ENCODE data around the gene YTHDF1. TPM values are rescaled to one million over a fixed set of nuclear protein-coding genes. Genes with fewer than 3 reads are reported as not detected.

YTHDF1 gene
- total and polyA plus RNA-seq, 7 experiments from 2014 or later = 27.5 to 52.1 (median 42.0) TPM

DNA sequence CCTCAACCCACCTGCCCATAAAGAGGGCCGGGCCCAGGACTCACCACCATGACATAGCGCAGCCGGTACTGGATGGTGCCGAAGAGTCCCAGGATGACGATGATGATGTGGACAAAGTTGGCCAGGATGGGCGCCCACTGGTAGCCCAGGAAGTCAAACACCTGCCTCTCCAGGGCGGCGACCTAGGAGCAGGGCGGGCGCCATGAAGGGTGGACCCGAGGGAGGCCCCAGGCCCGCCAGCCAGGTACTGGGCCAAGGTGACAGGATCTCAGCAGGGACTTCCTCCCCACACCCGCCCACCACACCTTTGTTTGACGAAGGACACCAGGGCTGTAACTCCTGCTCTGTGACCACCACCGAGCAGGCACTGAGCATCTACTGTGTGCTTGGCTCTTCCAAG is 34.0 kb upstream of the YTHDF1 start:
- no peak overlapping the region for H3K27ac ChIP-seq (ENCODE audit: low read depth, low read length)
- H3K4me3 Mint-ChIP-seq = no peak overlapping the region
- peaks cover 0 to 2% (median 0%) of the 10 kb centered on the region in 11 donors for H3K9me3 Mint-ChIP-seq
- no peak overlapping the region for H3K27ac Mint-ChIP-seq
- CTCF ChIA-PET = no interaction called here
- intact Hi-C loops (cut with micrococcal nuclease) = no loop called here
- no peaks in the 10 kb centered on the region for H3K36me3 ChIP-seq (ENCODE audit: control insufficient read depth in 2 of 3, insufficient read depth in 3 of 3, low read length in 3 of 3)
- no peak for DNase-seq
- H3K36me3 Mint-ChIP-seq = peaks cover 0 to 1% (median 0%) of the 10 kb centered on the region in 5 donors
- no peaks in the 10 kb centered on the region for H3K4me1 ChIP-seq (ENCODE audit: control insufficient read depth in 2 of 2, insufficient read depth in 2 of 2, low read length in 2 of 2)
- POLR2A ChIA-PET = no interaction called here
- H3K4me1 Mint-ChIP-seq = peaks cover 0 to 8% (median 6%) of the 10 kb centered on the region in 7 donors
- no peaks in the 10 kb centered on the region for H3K9me3 ChIP-seq (ENCODE audit: control insufficient read depth in 2 of 3, low read length in 3 of 3)
- ATAC-seq = no peak
- H3K27me3 ChIP-seq (ENCODE audit: control insufficient read depth in 2 of 2, insufficient read depth in 2 of 2, low read length in 2 of 2) = no peaks in the 10 kb centered on the region
- no peak overlapping the region for H3K4me3 ChIP-seq (ENCODE audit: low read length)
- peaks cover 30 to 55% (median 36%) of the 10 kb centered on the region in 5 donors for H3K27me3 Mint-ChIP-seq

DNA sequence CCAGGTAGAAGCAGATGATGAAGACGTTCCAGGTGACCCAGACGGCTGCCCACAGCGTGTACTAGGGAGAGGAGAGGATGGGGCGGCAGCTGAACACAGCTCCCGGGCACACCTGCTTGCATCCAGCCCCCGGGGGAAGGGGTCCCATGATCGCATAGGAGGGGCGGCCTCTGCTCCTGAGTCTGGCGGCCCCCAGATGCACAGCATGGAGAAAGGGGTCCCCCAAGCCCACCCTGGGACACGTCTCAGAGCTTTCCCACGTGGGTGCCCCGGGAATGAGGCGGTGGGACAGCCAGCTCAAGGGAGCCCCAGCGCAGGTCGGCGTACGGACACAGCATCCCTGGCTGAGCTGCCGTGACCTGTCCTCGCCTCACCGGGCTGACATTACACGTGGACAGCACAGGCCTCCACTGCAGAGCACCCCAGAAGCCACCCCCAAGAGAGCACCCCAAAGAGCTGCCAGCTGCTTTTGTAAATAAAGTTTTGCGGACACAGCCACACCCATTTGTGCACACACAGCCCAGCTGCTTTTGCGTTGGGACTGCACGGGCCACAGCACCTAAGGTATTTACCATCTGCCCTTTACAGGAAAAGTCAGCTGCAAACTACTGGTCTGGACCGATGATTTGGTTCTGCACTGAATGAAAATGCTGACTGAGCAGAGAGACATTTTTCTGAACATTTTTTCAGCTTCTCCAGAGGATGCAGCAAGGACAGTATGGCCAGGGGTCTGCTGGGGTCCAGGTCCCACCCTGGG is 33.1 kb upstream of the YTHDF1 start:
- peaks cover 0 to 8% (median 6%) of the 10 kb centered on the region in 7 donors for H3K4me1 Mint-ChIP-seq
- Histone ChIP-seq H3K9me3 (ENCODE audit: control insufficient read depth in 2 of 3, low read length in 3 of 3) (no peaks in the 10 kb centered on the region), H3K27ac (ENCODE audit: low read depth, low read length) (no peak overlapping the region), H3K4me1 (ENCODE audit: control insufficient read depth in 2 of 2, insufficient read depth in 2 of 2, low read length in 2 of 2) (no peaks in the 10 kb centered on the region), H3K36me3 (ENCODE audit: control insufficient read depth in 2 of 3, insufficient read depth in 3 of 3, low read length in 3 of 3) (no peaks in the 10 kb centered on the region), H3K27me3 (ENCODE audit: control insufficient read depth in 2 of 2, insufficient read depth in 2 of 2, low read length in 2 of 2) (no peaks in the 10 kb centered on the region), H3K4me3 (ENCODE audit: low read length) (no peak overlapping the region)
- no peak overlapping the region for H3K27ac Mint-ChIP-seq
- peaks cover 27 to 52% (median 32%) of the 10 kb centered on the region in 5 donors for H3K27me3 Mint-ChIP-seq
- no peak overlapping the region for H3K4me3 Mint-ChIP-seq
- ChIA-PET CTCF (interaction anchor here (0.6 to 0.9 kb wide), 2 partner anchors 26 to 1942 kb away, joined by 3 to 4 read pairs; no protein-coding TSS in a partner anchor), POLR2A (no interaction called here)
- ATAC-seq (no peak), DNase-seq (no peak)
- H3K9me3 Mint-ChIP-seq = peaks cover 0 to 2% (median 0%) of the 10 kb centered on the region in 11 donors
- peaks cover 0 to 1% (median 0%) of the 10 kb centered on the region in 5 donors for H3K36me3 Mint-ChIP-seq
- intact Hi-C loops (cut with micrococcal nuclease) = no loop called here

DNA sequence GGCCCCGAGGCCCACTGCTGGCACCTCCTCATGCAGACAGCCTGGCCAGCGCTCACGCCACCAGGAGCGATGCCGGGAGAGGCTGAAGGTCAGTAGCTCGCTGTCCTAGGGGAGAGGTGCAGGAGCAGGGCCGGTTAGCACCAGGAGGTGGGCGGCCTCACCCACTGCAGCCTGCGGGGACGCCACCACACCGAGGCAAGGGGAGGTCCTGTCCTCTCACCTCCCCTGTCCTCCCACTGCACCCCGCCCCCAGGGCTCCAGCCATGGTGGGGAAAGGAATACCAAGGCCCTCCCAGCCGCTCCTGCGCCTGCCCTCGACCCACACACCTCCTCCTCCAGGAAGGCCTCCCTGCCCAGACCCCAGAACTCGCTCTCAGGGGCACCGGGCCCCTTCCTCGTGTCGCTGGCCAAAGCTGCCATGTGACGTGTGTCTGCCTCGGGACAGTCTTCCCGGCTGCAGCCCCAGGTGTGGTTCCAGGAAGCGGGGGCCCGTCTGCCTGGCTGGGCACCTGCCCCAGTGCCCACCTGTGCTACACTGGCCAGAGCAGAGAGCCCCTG is 31.8 kb upstream of the YTHDF1 start:
- Histone ChIP-seq H3K4me1 (ENCODE audit: control insufficient read depth in 2 of 2, insufficient read depth in 2 of 2, low read length in 2 of 2) (no peaks in the 10 kb centered on the region), H3K9me3 (ENCODE audit: control insufficient read depth in 2 of 3, low read length in 3 of 3) (no peaks in the 10 kb centered on the region), H3K36me3 (ENCODE audit: control insufficient read depth in 2 of 3, insufficient read depth in 3 of 3, low read length in 3 of 3) (no peaks in the 10 kb centered on the region), H3K27ac (ENCODE audit: low read depth, low read length) (no peak overlapping the region), H3K27me3 (ENCODE audit: control insufficient read depth in 2 of 2, insufficient read depth in 2 of 2, low read length in 2 of 2) (no peaks in the 10 kb centered on the region), H3K4me3 (ENCODE audit: low read length) (no peak overlapping the region)
- ChIA-PET CTCF (no interaction called here), POLR2A (no interaction called here)
- no peak overlapping the region for H3K27ac Mint-ChIP-seq
- DNase-seq = no peak
- ATAC-seq = no peak
- peaks cover 0 to 2% (median 0%) of the 10 kb centered on the region in 11 donors for H3K9me3 Mint-ChIP-seq
- no peak overlapping the region for H3K4me3 Mint-ChIP-seq
- peaks cover 0 to 3% (median 2%) of the 10 kb centered on the region in 7 donors for H3K4me1 Mint-ChIP-seq
- intact Hi-C loops (cut with micrococcal nuclease) = no loop called here
- peaks cover 19 to 46% (median 27%) of the 10 kb centered on the region in 5 donors for H3K27me3 Mint-ChIP-seq
- H3K36me3 Mint-ChIP-seq = no peaks in the 10 kb centered on the region

DNA sequence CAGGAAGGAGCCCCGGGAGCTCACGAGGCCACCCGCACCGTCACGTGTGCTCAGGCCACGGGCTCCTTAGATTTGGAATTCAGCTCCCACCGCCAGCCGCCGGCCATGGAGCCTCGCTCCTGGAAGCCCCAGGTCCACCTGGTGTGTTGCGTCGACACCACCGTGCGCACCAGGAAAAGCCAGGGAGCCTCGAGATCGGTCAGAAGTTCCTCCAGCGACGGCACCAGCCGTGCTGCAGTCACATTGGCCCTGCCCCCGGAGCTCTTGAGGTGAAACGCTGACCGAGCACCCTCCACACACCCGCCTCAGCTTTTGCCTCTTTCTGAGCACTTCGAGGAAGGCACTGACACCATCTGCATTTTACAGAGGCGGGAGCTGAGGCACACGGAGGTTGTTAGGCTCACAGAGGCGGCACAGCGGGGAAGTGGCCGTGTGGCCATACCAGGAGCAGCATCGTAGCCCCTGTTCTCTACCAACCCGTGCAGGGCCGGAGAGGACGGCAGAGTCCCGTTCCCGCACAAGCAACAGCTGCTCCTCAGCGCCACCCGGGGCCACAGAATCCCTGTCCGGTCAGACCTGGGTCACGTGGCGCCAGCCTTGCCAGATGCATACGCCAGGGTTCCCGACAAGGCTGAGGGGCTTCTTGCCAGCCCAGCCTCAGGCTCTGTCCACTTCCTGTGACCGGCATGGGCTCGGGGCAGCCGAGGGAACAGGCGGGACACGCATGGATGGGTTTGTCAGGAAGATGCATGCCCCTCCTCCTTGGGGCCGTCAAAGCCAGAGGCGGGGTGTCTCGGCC is 30.8 kb upstream of the YTHDF1 start:
- Histone ChIP-seq H3K27me3 (ENCODE audit: control insufficient read depth in 2 of 2, insufficient read depth in 2 of 2, low read length in 2 of 2) (no peaks in the 10 kb centered on the region), H3K9me3 (ENCODE audit: control insufficient read depth in 2 of 3, low read length in 3 of 3) (no peaks in the 10 kb centered on the region), H3K27ac (ENCODE audit: low read depth, low read length) (no peak overlapping the region), H3K4me1 (ENCODE audit: control insufficient read depth in 2 of 2, insufficient read depth in 2 of 2, low read length in 2 of 2) (no peaks in the 10 kb centered on the region), H3K36me3 (ENCODE audit: control insufficient read depth in 2 of 3, insufficient read depth in 3 of 3, low read length in 3 of 3) (no peaks in the 10 kb centered on the region), H3K4me3 (ENCODE audit: low read length) (no peak overlapping the region)
- no peak overlapping the region for H3K27ac Mint-ChIP-seq
- ChIA-PET POLR2A (no interaction called here), CTCF (no interaction called here)
- no peak overlapping the region for H3K4me3 Mint-ChIP-seq
- intact Hi-C loops (cut with micrococcal nuclease) = no loop called here
- peaks cover 0 to 2% (median 0%) of the 10 kb centered on the region in 11 donors for H3K9me3 Mint-ChIP-seq
- DNase-seq (no peak), ATAC-seq (no peak)
- H3K4me1 Mint-ChIP-seq = no peaks in the 10 kb centered on the region
- H3K27me3 Mint-ChIP-seq = peaks cover 11 to 35% (median 22%) of the 10 kb centered on the region in 5 donors
- H3K36me3 Mint-ChIP-seq = no peaks in the 10 kb centered on the region

DNA sequence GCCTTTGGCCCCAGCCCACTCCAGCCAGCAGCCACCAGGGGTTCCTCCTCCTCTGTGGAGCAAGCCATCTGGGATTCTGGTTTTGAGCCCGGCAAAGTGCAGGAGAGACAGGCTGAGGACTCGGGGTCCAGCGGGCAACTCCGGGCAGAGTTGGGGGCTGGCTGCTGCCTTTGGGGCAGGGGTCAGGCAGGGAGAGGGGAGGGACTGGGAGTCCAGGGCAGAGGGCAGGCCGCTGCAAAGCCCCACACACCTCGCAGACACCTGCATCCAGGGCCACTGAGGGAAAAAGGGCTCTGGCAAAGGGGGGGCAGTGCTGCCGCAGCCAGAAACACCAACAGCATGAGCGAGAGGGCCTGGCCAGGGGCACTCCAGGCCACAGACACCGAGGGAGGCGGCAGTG is 28.5 kb upstream of the YTHDF1 start:
- ATAC-seq (no peak), DNase-seq (no peak)
- Mint-ChIP-seq H3K27ac (no peak overlapping the region), H3K4me1 (no peaks in the 10 kb centered on the region), H3K4me3 (no peak overlapping the region), H3K9me3 (no peaks in the 10 kb centered on the region), H3K27me3 (peaks cover 8 to 26% (median 11%) of the 10 kb centered on the region in 5 donors), H3K36me3 (no peaks in the 10 kb centered on the region)
- ChIA-PET CTCF (interaction anchor here (1.2 kb wide), 1 partner anchor 21 kb away, joined by 3 read pairs; no protein-coding TSS in a partner anchor), POLR2A (no interaction called here)
- no peaks in the 10 kb centered on the region for H3K27me3 ChIP-seq (ENCODE audit: control insufficient read depth in 2 of 2, insufficient read depth in 2 of 2, low read length in 2 of 2)
- H3K9me3 ChIP-seq (ENCODE audit: control insufficient read depth in 2 of 3, low read length in 3 of 3) = no peaks in the 10 kb centered on the region
- no peaks in the 10 kb centered on the region for H3K36me3 ChIP-seq (ENCODE audit: control insufficient read depth in 2 of 3, insufficient read depth in 3 of 3, low read length in 3 of 3)
- no peak overlapping the region for H3K27ac ChIP-seq (ENCODE audit: low read depth, low read length)
- intact Hi-C loops (cut with micrococcal nuclease) = no loop called here
- no peaks in the 10 kb centered on the region for H3K4me1 ChIP-seq (ENCODE audit: control insufficient read depth in 2 of 2, insufficient read depth in 2 of 2, low read length in 2 of 2)
- no peak overlapping the region for H3K4me3 ChIP-seq (ENCODE audit: low read length)

DNA sequence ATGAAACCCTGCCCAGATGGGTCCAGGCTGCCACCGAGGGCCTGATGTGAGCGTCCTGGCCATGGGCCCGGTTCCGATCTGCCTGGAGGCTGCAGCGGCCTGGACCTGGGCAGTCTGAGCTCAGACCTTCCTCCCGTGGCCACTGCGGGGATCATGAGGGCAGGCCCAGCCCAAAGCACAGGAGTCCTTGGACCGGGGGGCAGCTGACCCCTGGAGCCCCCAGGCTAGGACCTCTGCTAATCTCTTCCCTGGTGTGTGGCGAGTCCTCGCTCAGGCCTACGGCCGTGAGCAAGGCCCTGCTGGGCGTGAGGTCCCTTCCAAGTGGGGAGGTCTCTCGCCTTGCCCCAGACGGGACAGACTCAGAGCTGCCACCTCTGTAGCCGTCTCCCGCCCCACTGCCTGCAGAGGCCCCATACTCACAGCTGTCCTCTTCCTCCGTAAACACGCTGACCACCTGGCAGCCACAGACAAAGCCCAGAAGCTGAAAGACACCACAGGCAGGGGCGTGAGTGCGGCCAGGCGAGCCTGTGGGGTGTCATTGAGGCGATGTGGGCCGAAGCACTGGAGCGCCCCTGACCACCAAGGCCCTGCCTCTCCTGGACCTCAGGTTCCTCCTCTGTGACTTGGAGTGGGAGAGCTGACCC is 27.8 kb upstream of the YTHDF1 start:
- H3K27me3 ChIP-seq (ENCODE audit: control insufficient read depth in 2 of 2, insufficient read depth in 2 of 2, low read length in 2 of 2) = no peaks in the 10 kb centered on the region
- Mint-ChIP-seq H3K27ac (no peak overlapping the region), H3K27me3 (peaks cover 4 to 19% (median 9%) of the 10 kb centered on the region in 5 donors), H3K4me1 (no peaks in the 10 kb centered on the region), H3K4me3 (no peak overlapping the region), H3K9me3 (no peaks in the 10 kb centered on the region), H3K36me3 (no peaks in the 10 kb centered on the region)
- H3K4me3 ChIP-seq (ENCODE audit: low read length) = no peak overlapping the region
- no peaks in the 10 kb centered on the region for H3K36me3 ChIP-seq (ENCODE audit: control insufficient read depth in 2 of 3, insufficient read depth in 3 of 3, low read length in 3 of 3)
- POLR2A ChIA-PET = no interaction called here
- intact Hi-C loops (cut with micrococcal nuclease) = no loop called here
- CTCF ChIA-PET = no interaction called here
- H3K9me3 ChIP-seq (ENCODE audit: control insufficient read depth in 2 of 3, low read length in 3 of 3) = no peaks in the 10 kb centered on the region
- H3K4me1 ChIP-seq (ENCODE audit: control insufficient read depth in 2 of 2, insufficient read depth in 2 of 2, low read length in 2 of 2) = no peaks in the 10 kb centered on the region
- no peak for ATAC-seq
- no peak overlapping the region for H3K27ac ChIP-seq (ENCODE audit: low read depth, low read length)
- DNase-seq = no peak
